ENCODE results near the gene CHD9. TPM values are rescaled to one million over a fixed set of nuclear protein-coding genes. Genes with fewer than 3 reads are reported as not detected.
A peak's percentile ranks its signal among the peaks of the same experiment; 100 is the strongest.

The CHD9 gene
- polyA plus RNA-seq, 3 donors, result 49.0 to 64.4 (median 62.8) TPM

DNA sequence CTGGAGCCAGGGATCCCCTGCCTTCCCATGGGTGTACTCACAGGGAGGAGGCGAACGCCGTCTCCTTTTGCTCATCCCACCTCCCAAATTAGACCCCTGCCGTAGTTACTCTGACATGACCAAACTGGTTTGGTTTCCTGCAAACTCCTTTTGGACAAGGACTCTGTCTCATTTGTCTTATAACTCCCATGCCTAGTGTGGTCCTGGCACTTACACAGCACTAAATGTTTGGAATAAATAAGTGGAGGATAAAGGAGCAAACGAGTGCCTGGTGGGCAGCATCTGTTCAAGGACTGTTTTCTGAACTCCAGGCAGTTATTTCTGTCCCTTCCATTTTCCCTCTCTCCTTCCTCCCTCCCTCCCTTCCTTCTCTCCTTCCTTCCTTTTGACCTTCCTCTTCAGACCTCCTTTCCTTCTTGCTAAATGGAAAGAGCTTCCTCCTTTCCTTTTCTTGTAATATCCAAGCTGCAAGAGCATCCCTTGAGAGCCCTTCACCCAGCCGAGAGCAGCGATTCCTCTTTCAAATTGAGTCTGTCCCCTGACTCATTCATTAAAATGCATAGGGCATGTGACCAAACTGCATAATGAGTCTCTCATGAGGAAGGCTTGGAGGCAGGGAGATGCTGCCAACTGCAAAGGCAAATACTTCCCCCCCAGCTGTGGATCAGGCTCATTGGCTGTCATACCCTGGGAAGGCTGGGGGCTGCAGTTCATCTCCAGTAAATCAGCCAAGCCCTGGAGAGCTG, 36.8 kb downstream of the CHD9 start:
- DNase-seq, result peak; percentile 69

DNA sequence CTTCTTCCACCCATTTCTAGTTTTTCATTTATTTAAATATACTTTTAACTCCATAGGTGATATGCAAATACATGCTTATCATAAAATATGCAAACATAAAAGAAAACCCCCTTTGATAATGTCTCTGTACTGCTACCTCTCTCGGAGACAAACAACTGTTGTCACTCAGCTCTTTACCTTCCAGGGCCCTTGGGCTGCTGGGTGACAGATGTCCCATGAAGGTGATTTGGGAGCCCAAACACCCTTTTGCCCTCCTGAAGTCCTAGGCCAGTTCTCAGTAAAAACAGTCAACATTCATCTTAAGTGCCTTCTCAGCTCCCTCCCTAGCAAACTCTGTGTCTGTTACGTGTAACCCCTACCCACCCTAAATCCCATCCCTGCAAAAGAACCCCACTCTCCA, 37.5 kb downstream of the CHD9 start:
- DNase-seq, result no peak

DNA sequence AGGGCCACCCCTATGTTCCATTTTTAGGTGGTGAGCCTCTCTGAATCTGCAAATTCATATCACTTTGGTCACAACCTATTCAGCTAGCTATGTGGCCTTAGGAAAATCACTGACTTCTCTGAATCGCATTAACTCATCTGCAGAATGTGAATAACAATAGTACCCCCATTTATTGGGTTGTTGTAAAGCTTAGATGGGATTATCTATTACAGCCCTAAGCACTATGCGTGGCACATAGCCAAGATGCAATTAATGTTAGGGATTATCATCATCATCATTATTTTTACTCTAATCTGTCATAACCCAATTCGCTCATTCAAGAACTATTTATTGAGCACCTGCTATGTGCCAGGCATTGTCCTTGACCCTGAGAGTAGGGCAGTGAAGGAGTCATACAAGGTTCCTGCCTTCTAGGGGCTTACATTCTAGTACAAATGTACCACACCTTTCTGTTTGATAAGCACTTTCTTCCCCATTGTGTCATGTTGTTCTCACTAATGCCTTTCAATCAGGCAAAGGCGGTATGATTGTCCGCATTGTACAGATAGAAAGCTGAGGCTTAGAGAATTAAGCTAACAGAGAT, 38.5 kb downstream of the CHD9 start:
- DNase-seq, result no peak

DNA sequence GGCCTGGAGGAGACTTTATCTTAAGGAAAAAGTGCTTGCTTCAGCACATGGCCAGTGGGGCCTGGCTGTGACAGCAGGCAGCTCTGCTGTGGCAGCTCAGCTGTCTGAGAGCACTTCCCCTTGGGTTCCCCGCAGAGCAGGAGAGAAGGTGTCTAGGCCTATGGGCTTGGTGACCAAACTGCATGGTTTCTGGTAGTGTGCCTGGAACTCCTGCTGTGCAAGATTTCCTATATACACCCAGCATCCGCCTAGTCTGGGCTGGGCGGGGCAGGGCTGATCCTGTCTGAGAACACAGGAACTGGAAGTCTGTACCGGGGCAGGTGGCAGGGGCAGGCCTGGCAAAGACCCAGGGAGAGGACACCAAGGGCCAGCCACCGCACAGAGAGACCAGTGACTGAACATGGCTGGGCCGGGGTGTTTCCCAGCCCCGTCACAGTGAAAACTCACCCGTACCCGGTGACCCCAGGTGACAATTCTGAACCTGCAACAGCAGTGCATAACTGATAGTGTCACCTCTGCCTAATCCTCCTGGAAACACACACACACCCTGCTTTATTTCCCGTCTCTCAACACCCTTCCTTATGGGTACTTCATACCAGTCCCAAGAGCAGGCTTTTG, 39.3 kb downstream of the CHD9 start:
- DNase-seq, result no peak

DNA sequence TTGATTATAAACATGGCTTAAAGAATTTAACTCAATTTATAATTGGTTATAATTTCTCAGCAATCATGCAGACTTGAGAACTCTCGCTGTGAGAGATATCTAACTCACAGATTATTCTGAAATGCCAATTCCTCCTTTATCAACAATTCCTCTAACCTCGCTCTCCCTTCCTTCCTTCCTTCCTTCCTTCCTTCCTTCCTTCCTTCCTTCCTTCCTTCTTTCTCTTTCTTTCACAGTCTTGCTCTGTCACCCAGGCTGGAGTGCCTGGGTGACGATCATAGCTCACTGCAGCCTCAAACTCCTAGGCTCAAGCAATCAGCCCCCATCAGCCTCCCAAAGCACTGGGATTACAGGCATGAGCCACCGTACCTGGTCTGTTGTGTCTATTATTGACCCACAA, 42.4 kb downstream of the CHD9 start:
- DNase-seq, result no peak

DNA sequence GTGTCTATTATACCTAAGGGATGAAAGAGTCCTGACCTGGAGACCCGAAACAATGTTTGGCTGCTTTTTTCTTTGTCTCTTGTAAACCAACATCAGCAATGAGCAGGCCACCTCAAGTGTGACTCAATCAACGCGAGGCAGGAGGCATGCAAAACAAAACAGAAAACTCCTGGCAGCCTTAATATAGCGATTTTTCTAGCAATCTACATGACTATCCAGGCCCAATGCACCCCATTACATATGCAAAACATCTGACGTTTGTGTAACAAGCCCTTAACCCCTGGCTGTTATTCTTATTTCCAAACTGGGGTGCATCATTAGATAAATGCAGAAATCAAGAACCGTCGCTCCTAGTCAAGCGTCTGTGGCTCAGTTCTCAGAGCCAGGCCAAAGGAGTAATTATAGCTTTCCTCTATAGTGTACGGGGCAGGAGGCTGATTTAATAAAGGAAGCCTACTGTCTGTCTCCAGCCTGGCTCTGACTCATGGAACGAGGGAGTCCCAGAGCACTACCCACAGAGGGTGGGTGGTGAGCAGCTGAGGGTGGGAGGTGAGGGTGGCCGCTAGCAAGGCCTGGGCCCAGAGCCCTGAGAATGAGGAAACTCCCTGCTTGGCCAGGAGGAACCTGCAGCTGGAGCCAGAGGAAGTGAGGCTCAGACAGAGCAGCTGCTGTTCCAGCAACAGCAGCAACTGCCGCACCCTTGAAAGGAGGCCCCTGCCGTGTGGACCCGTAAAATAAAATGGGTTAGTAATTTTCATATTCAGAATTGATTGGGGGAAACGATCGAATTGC, 43.9 kb downstream of the CHD9 start:
- DNase-seq, result no peak

DNA sequence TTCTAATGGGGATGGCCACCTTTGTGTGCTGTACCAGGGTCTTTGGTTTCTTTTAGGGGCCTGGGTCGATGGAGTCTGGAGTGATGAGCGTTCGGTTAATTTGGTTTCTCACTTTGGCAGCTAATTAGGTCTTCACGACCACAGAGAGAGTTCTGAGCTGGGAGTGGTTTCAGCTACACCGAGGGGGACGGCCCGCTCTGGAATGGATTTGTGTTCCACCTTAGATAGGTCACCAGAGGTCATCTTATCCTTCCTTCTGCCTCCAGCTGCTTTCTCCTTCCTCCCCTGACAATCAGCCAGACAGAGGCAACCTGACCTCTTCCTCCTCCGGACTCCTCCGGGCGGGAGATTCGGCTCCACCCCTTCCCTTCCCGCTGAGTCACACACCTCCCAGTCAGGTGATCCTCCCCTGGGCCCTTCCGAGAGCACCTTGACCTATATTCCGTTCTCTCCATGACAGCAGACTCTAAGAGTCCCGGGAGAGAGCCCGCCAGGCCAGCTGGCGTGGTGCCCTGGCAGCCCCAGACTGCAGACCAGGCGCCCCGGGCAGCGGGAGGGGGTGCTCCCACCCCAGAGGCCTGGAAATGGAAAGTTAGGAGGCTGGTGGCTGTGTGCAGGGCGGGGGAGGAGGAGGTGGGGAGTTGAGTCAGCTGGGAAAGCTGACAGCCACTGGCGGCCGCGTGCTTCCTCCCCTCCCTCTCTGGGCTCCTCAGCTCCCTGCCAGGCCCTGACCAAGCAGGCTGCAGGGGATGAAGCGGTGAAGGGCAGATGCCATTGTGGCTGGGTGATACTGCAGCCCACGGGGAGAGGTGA, 44.7 kb downstream of the CHD9 start:
- DNase-seq, result peak; percentile 84

DNA sequence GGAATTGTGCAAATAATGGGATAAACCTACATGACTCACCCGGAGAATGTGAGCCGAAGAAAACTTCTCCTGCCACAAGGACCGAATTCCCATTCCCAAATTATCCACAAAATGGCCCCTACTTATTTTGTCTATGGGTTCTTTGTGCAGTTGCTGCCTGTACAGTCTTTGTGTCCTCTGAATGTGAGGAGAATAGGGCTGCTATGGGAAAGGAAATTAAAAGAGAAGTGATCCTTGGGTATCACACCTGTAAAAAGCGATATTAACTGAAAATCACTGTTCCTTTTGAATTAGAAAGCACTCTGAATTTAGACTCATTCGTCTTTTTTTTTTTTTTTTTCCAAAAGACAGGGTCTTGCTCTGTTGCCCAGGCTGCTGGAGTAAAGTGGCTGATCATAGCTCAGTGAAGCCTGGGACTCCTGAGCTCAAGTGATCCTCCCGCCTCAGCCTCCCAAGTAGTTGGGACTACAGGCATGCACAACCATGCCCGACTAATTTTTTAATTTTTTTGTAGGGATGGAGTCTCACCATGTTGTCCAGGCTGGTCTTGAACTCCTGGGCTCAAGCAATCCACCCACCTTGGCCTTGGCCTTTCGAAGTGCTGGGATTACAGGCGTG, 45.4 kb downstream of the CHD9 start:
- no peak for DNase-seq

DNA sequence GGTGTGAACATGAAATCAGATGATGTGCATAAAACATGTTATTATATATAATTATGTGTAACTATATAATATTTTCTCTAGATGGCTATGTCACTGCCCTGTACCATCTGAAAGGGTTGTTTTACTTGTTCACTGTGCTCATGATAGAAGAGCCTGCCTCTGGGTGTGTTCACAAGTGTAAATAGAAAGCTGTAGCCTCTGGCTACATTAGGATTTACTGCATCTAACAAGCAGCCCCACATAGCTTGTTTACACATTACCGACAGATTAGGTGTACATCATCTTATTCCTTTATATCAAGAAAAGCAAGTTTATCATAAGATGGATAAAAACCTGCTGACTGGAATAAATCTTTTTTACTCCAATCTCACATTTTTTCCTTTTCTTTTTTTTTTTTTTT, 46.1 kb downstream of the CHD9 start:
- no peak for DNase-seq

DNA sequence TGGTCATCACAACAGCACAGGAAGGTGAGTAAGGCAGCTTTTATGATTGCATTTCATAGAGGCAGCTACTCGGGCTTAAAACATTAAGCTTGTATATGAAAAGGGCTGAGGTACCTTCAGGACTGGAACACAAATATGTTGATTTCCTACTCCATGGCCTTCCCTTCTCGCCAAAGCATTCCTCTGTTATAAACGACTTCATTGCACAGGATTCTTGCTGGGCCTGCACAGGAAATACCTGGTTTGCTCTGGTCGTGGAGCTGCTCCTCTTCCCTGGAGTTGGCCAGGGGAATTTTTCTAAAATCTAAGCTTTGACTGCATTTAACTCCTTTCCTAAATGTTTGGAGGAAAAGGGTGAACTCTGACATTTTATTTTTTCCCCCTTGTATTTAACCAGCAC, 49.0 kb downstream of the CHD9 start:
- DNase-seq, result no peak

DNA sequence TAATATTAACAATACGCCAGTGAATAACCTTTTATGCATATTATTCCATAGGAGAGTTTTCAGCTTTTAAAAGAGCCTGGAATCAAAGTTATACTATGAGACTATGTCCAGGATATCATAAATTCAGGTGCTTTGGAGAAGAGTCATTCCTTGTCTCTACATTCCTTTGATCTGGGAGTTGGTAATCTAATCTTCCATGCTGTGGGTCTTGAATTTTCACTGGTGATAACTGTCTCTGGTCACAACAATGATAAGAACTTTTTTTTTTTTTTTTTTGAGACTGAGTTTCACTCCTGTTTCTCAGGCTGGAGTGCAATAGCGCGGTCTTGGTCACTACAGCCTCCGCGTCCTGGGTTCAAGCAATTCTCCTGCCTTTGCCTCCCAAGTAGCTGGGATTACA, 50.8 kb downstream of the CHD9 start:
- DNase-seq, result no peak

DNA sequence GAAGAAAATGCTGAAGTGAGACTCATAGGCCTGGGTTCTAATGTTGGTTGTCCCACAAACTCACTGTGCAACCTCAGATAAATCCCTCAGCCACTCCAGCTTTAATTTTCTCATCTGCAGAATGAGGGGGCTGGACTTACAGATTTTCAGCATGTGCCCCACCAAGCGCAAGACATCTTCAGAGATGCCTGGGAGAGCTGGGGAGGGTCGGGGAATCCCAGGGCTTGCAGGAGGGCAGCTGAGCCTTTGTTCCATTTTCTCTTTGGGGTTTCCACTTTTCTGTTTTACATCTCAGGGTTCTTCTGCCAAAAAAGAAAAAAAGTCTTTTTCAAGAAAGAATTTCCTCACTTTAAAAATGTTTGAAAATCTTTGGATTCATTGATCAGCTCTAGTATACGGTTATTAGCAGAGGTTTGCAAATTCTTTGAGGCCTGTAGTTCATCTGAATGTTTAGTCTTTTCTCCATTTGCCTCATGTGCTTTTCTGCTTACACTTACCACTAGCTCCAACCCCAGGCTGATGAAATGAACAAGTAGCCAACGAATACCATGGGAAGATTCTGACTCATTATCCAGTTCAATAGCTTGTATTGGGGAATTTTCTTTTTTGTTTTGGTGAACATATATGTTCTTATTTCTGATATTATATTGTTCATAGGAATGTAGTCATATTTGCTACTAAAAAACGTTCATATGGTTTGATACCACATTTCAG, 56.4 kb downstream of the CHD9 start:
- DNase-seq, result no peak

DNA sequence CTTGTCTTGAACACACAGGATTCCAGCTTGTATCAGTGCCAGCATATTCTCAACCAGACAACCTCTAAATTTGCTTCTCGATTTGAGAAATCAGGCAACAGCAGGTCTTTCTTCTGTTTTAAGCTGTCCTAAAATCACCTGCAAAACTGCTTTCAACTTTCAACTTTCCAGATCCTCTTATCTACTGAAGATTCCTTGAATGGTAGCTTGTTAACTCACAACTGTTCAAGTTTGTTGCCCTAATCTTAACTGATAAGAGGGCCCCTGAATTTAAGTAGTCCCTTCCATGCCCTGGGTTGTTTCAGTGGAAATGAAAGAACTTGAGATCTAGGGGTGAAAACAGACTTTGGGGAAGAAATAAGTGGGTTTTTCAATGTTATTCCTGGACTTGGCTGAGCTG, 57.2 kb downstream of the CHD9 start:
- DNase-seq, result no peak

DNA sequence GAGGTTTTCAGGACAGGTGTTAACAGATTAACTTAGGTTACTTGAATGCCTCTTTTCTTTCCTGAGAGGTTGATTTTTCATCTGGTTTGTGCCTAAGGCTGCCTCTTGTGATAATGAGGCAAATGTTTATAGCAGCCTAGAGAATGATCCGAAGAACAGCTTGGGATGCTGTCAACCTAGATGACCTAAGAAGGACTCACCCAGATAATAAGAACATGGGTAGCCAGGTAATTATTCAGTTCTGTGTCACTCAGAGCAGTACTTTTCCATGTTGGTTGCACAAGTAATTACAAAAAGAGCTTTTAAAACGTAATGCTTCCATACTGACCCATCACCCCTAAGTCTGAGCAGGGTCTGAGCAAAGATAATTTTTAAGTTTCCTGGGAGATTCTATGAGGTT, 60.3 kb downstream of the CHD9 start:
- DNase-seq, result no peak

DNA sequence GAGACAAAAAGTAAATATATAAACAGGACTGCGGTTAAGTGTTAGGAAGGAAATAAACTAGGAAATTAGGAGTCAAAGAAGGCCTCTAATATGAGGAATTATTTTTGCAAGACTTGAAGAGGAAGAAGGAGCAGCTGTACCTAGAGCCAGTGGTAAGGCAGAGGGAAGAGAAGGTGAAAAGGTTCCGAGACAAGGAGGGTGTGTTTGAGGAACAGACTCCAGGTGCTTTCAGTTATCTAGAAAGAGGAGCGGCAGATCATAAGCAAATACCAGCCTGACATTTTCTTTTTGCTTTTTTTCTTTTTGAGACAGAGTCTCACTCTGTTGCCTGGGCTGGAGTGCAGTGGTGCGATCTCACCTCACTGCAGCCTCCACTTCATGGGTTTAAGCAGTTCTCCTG, 61.0 kb downstream of the CHD9 start:
- no peak for DNase-seq

DNA sequence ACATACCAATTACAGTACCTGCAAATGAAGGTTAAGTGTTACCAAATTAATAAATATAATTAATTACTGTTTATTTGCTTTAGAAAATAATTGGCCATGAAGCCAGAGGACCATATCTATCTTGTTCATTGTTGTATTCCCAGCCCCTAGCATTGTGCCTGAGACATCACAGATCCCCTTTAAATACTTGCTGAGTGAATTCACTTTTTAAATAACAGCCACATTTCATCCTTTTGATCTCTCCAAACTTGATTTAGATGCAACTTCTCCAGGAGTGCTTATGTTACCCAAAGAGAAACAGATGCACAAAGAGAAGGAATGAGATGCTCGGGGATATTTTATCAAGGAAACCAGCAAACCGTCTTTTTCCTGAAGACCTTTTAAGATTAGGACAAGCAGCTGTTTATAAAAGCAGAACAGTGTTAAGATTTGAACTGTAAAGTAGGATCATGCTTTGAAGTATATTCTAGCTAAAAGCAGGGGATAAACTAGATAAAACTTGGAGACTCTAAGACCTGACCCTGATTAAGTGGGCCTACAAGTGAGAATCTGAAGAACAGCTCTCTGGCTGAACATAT, 66.3 kb downstream of the CHD9 start:
- no peak for DNase-seq

DNA sequence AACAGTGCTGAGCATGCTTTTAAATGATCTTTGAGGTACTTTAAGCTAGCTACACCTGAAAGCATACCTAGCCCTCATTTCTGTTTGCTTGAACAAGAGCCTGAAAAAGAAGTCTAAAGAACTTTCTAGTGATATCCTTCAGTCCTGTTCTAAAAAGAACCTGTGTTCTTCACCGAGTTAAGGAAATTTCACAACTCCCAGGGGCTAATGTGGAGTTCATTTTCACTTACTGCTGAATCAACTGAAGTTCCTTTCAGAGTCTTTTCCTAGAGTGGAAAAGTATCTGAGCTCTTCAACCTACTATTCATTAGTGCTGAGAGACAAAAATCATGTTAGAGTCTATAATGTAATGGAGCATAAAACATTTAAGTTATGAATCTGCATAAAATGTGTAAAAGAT, 66.9 kb downstream of the CHD9 start:
- DNase-seq, result no peak

DNA sequence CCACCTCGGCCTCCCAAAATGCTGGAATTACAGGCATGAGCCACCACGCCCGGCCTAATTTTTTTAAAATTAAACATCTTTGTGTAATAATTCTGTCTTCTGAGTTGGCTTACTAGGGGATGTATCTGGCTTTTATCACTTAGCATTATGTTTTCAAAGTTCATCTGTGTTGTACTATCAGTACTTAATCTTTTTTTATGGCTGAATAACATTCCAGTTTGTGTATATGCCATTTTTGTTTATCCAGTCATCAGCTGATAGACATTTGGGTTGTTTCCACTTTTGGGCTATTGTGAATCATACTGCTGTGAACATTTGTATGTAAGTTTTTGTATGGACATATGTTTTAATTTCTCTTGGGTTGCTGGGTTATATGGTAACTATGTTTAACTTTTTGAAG, 69.0 kb downstream of the CHD9 start:
- DNase-seq, result no peak

DNA sequence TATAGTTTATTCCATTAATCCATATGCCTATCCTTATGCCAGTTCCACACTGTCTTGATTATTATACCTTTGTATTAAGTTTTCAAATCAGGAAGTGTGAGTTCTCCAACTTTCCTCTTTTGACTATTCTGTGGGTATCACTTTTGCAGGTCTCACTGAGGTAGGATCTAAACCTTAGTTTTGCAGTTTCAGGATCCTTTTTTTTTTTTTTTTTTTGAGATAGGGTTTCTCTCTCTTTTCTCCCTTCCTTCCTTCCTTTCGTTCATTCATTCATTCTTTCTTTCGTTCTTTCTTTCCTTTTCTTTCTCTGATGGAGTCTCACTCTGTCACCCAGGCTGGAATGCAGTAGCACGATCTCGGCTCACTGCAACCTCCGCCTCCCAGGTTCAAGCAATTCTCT, 71.6 kb downstream of the CHD9 start:
- DNase-seq, result no peak
